Measurements from ENCODE around the gene ACTN4.

DNA sequence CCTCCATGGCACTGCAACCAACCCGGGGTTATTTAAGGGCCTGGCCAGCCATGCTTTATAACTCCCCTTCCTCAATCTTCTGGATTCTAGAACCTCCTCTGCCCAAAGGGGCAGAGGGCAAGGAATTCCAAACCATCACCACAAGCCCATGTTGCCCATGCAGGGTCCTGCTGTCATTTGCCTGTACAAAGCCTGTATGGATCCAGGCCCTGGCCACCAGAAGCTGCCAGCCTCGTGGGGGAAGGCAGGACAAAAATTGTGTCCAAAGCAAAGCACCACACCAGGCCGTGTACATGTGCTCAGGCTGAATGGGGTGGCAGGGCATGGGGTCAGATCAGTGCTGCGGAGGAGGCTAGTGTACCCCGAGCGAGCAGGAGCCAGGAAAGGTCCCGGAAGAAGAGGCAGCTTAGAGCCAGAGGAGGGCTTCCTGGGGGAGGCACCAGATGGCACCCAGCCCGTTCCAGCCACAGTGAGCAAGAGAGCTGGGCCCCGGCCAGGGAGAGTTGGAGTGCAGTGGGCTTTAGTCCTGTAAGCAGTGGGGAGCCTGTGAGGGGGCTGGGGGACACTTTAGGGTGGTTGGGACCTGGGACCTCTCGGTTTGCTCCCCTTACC, 61.1 kb downstream of the ACTN4 start:
- TF ChIP-seq, protein P1, sequence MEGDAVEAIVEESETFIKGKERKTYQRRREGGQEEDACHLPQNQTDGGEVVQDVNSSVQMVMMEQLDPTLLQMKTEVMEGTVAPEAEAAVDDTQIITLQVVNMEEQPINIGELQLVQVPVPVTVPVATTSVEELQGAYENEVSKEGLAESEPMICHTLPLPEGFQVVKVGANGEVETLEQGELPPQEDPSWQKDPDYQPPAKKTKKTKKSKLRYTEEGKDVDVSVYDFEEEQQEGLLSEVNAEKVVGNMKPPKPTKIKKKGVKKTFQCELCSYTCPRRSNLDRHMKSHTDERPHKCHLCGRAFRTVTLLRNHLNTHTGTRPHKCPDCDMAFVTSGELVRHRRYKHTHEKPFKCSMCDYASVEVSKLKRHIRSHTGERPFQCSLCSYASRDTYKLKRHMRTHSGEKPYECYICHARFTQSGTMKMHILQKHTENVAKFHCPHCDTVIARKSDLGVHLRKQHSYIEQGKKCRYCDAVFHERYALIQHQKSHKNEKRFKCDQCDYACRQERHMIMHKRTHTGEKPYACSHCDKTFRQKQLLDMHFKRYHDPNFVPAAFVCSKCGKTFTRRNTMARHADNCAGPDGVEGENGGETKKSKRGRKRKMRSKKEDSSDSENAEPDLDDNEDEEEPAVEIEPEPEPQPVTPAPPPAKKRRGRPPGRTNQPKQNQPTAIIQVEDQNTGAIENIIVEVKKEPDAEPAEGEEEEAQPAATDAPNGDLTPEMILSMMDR (IDR thresholded peaks at IDR 0.05; ENCODE audit: low read depth, low read length) = no peak
- TF ChIP-seq, protein P2, sequence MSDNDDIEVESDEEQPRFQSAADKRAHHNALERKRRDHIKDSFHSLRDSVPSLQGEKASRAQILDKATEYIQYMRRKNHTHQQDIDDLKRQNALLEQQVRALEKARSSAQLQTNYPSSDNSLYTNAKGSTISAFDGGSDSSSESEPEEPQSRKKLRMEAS (IDR thresholded peaks at IDR 0.05; ENCODE audit: low read depth, low read length) = no peak
- TF ChIP-seq POLR2A (IDR thresholded peaks at IDR 0.05; ENCODE audit: extremely low read depth, insufficient read length) = no peak
- TF ChIP-seq MYC (IDR thresholded peaks at IDR 0.05; ENCODE audit: low read depth, low read length) = no peak

Measured in NB4 (cell line).